ENCODE results near the gene BRIP1. TPM values are rescaled to one million over a fixed set of nuclear protein-coding genes. Genes with fewer than 3 reads are reported as not detected.

Gene BRIP1
- total and polyA plus RNA-seq, 3 donors from 2014 or later: 7.5 to 10.6 (median 10.5) TPM

- no peak overlapping the region for H3K4me3 ChIP-seq
- H3K27ac ChIP-seq: no peak overlapping the region
- no peaks in the 10 kb centered on the region for H3K27me3 ChIP-seq
- TF ChIP-seq, protein P1, sequence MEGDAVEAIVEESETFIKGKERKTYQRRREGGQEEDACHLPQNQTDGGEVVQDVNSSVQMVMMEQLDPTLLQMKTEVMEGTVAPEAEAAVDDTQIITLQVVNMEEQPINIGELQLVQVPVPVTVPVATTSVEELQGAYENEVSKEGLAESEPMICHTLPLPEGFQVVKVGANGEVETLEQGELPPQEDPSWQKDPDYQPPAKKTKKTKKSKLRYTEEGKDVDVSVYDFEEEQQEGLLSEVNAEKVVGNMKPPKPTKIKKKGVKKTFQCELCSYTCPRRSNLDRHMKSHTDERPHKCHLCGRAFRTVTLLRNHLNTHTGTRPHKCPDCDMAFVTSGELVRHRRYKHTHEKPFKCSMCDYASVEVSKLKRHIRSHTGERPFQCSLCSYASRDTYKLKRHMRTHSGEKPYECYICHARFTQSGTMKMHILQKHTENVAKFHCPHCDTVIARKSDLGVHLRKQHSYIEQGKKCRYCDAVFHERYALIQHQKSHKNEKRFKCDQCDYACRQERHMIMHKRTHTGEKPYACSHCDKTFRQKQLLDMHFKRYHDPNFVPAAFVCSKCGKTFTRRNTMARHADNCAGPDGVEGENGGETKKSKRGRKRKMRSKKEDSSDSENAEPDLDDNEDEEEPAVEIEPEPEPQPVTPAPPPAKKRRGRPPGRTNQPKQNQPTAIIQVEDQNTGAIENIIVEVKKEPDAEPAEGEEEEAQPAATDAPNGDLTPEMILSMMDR (IDR thresholded peaks at IDR 0.05): no peak
- TF ChIP-seq POLR2A (IDR thresholded peaks at IDR 0.05): no peak
- intact Hi-C loops (cut with DNase I; ENCODE audit: low total_unique reads): no loop called here
- H3K4me1 ChIP-seq: no peaks in the 10 kb centered on the region
- H3K9me3 ChIP-seq: no peaks in the 10 kb centered on the region
- no peaks in the 10 kb centered on the region for H3K36me3 ChIP-seq (ENCODE audit: low read depth, missing control alignments)
- DNase-seq: no peak
- 92 to 95% methylated on average over 2 of the region's 2 CpGs for WGBS, 2 donors
Measured at GRCh38 chr17:61877837-61878236, 14.5 kb upstream of the BRIP1 start.

- no peak for DNase-seq
- intact Hi-C loops (cut with DNase I; ENCODE audit: low total_unique reads): no loop called here
- H3K36me3 ChIP-seq (ENCODE audit: low read depth, missing control alignments): no peaks in the 10 kb centered on the region
Measured at GRCh38 chr17:61875804-61876203, 12.5 kb upstream of the BRIP1 start.

GRCh38 chr17:61875285-61875684 lies 12.0 kb upstream of the BRIP1 start:
- intact Hi-C loops (cut with DNase I; ENCODE audit: low total_unique reads): no loop called here
- no peak overlapping the region for H3K27ac ChIP-seq
- 85 to 96% methylated on average over 1 of the region's 1 CpG for WGBS, 2 donors
- H3K36me3 ChIP-seq (ENCODE audit: low read depth, missing control alignments): no peaks in the 10 kb centered on the region
- H3K9me3 ChIP-seq: no peaks in the 10 kb centered on the region
- H3K4me3 ChIP-seq: no peak overlapping the region
- H3K27me3 ChIP-seq: no peaks in the 10 kb centered on the region
- no peak for DNase-seq
- no peaks in the 10 kb centered on the region for H3K4me1 ChIP-seq
- TF ChIP-seq, protein P1 (IDR thresholded peaks at IDR 0.05): no peak
- no peak for TF ChIP-seq POLR2A (IDR thresholded peaks at IDR 0.05)

More at GRCh38 chr17:61875804-61876203, 12.5 kb upstream of the BRIP1 start:
- Histone ChIP-seq H3K4me3 (no peak overlapping the region), H3K9me3 (no peaks in the 10 kb centered on the region), H3K4me1 (no peaks in the 10 kb centered on the region), H3K27ac (no peak overlapping the region), H3K27me3 (no peaks in the 10 kb centered on the region)
- 92 to 99% methylated on average over 3 of the region's 3 CpGs for WGBS, 2 donors
- TF ChIP-seq, protein P1 (IDR thresholded peaks at IDR 0.05): no peak
- no peak for TF ChIP-seq POLR2A (IDR thresholded peaks at IDR 0.05)

DNA sequence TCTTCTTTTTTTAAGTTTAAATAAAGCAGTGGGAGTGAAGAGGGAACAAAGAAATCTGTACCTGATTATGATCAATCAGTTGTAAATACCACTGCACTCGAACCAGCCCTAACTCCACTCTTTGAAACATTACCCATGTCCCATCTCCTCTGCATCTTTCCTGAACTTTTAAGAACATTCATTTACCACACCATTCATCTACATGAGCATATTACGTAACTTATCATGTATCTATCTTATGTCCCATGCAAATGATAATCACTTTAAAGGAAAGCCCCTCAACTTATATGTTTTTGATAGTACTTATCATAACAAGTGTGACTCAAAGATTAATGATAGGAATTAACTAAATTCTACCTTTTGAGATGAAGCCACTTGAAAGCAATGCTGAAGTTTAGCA lies 10.7 kb upstream of the BRIP1 start:
- Histone ChIP-seq H3K36me3 (ENCODE audit: low read depth, missing control alignments) (no peaks in the 10 kb centered on the region), H3K27me3 (no peaks in the 10 kb centered on the region), H3K27ac (no peak overlapping the region), H3K4me1 (no peaks in the 10 kb centered on the region), H3K4me3 (no peak overlapping the region), H3K9me3 (no peaks in the 10 kb centered on the region)
- DNase-seq: no peak
- TF ChIP-seq POLR2A (IDR thresholded peaks at IDR 0.05): no peak
- TF ChIP-seq, protein P1 (IDR thresholded peaks at IDR 0.05): no peak
- 92 to 93% methylated on average over 2 of the region's 2 CpGs for WGBS, 2 donors
- intact Hi-C loops (cut with DNase I; ENCODE audit: low total_unique reads): no loop called here

GRCh38 chr17:61872099-61872498 lies 8.8 kb upstream of the BRIP1 start:
- Histone ChIP-seq H3K4me3 (no peak overlapping the region), H3K4me1 (no peaks in the 10 kb centered on the region), H3K9me3 (no peaks in the 10 kb centered on the region), H3K27ac (no peak overlapping the region), H3K36me3 (ENCODE audit: low read depth, missing control alignments) (no peaks in the 10 kb centered on the region), H3K27me3 (no peaks in the 10 kb centered on the region)
- intact Hi-C loops (cut with DNase I; ENCODE audit: low total_unique reads): no loop called here
- WGBS, 2 donors: 96 to 99% methylated on average over 3 of the region's 3 CpGs
- DNase-seq: no peak
- no peak for TF ChIP-seq POLR2A (IDR thresholded peaks at IDR 0.05)
- TF ChIP-seq, protein P1 (IDR thresholded peaks at IDR 0.05): no peak

Data from testis (tissue), 3 donors.